ENCODE results near the gene BIN1.

DNA sequence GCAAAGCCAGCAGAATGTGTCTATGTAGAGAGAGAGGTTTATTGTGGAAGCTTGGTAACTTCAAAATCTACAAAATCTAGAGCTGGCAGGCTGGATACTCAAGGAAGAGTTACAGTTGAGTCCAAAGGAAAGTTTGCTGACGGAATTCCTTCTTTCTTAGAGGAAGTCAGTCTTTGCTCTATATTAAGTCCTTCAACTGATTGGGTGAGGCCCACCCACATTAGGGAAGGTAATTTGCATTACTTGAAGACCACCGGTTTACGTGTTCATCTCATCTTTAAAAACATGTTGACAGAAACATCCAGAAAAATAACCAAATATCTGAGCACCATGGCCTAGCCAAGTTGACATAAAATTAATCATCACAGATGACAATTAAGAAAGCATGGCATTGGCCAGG is 106.8 kb downstream of the BIN1 start:
- TF ChIP-seq, protein P1, sequence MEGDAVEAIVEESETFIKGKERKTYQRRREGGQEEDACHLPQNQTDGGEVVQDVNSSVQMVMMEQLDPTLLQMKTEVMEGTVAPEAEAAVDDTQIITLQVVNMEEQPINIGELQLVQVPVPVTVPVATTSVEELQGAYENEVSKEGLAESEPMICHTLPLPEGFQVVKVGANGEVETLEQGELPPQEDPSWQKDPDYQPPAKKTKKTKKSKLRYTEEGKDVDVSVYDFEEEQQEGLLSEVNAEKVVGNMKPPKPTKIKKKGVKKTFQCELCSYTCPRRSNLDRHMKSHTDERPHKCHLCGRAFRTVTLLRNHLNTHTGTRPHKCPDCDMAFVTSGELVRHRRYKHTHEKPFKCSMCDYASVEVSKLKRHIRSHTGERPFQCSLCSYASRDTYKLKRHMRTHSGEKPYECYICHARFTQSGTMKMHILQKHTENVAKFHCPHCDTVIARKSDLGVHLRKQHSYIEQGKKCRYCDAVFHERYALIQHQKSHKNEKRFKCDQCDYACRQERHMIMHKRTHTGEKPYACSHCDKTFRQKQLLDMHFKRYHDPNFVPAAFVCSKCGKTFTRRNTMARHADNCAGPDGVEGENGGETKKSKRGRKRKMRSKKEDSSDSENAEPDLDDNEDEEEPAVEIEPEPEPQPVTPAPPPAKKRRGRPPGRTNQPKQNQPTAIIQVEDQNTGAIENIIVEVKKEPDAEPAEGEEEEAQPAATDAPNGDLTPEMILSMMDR (IDR thresholded peaks at IDR 0.05) = no peak
- TF ChIP-seq POLR2A (IDR thresholded peaks at IDR 0.05) = no peak
